ENCODE measurements around the gene RPL41.

The RPL41 gene

GRCh38 chr12:56158029-56158925 lies 41.8 kb downstream of the RPL41 start, which contains the start of gene MYL6:
Gene MYL6, plus strand, starts transcription at chr12:56158359. Its CDS starts 43 bp downstream, at chr12:56158402.
- Histone ChIP-seq H3K27me3 (ENCODE audit: control insufficient read depth in 5 of 5, insufficient read depth in 4 of 5, low read length in 5 of 5) (no peaks in the 10 kb centered on the region), H3K4me3 (ENCODE audit: low read depth in 1 of 5, low read length in 5 of 5) (peak within 1 kb of the TSS; percentile 93 to 98 (median 97)), H3K9me3 (ENCODE audit: control insufficient read depth in 5 of 5, low read length in 5 of 5) (no peaks in the 10 kb centered on the region), H3K36me3 (ENCODE audit: control insufficient read depth in 5 of 5, insufficient read depth in 5 of 5, low read length in 5 of 5) (peaks cover 0 to 38% (median 38%) of the 10 kb centered on the region in 5 donors), H3K4me1 (ENCODE audit: control insufficient read depth in 5 of 5, insufficient read depth in 5 of 5, low read length in 5 of 5) (peaks cover 18 to 47% (median 46%) of the 10 kb centered on the region in 5 donors), H3K27ac (ENCODE audit: low read depth, low read length) (peak within 1 kb of the TSS; percentile 98), H3K9ac (ENCODE audit: low read length in 5 of 5) (peak within 1 kb of the TSS; percentile 93 to 99 (median 96))

- Histone ChIP-seq H3K36me3 (ENCODE audit: control insufficient read depth in 5 of 5, insufficient read depth in 5 of 5, low read length in 5 of 5) (peaks cover 0 to 45% (median 45%) of the 10 kb centered on the region in 5 donors), H3K4me3 (ENCODE audit: low read depth in 1 of 5, low read length in 5 of 5) (peak overlapping the region; percentile 93 to 98 (median 97)), H3K9ac (ENCODE audit: low read length in 5 of 5) (peak overlapping the region; percentile 93 to 99 (median 96)), H3K9me3 (ENCODE audit: control insufficient read depth in 5 of 5, low read length in 5 of 5) (no peaks in the 10 kb centered on the region), H3K27ac (ENCODE audit: low read depth, low read length) (peak overlapping the region; percentile 98), H3K4me1 (ENCODE audit: control insufficient read depth in 5 of 5, insufficient read depth in 5 of 5, low read length in 5 of 5) (peaks cover 18 to 47% (median 43%) of the 10 kb centered on the region in 5 donors), H3K27me3 (ENCODE audit: control insufficient read depth in 5 of 5, insufficient read depth in 4 of 5, low read length in 5 of 5) (no peaks in the 10 kb centered on the region)
These were observed 42.6 kb downstream of the RPL41 start for GRCh38 chr12:56158926-56159461.

- Histone ChIP-seq H3K36me3 (ENCODE audit: control insufficient read depth in 5 of 5, insufficient read depth in 5 of 5, low read length in 5 of 5) (peaks cover 0 to 51% (median 50%) of the 10 kb centered on the region in 5 donors), H3K4me1 (ENCODE audit: control insufficient read depth in 5 of 5, insufficient read depth in 5 of 5, low read length in 5 of 5) (peaks cover 18 to 47% (median 43%) of the 10 kb centered on the region in 5 donors), H3K4me3 (ENCODE audit: low read depth in 1 of 5, low read length in 5 of 5) (peak overlapping the region; percentile 93 to 98 (median 97)), H3K9ac (ENCODE audit: low read length in 5 of 5) (peak overlapping the region; percentile 93 to 99 (median 96)), H3K9me3 (ENCODE audit: control insufficient read depth in 5 of 5, low read length in 5 of 5) (no peaks in the 10 kb centered on the region), H3K27ac (ENCODE audit: low read depth, low read length) (peak overlapping the region; percentile 98), H3K27me3 (ENCODE audit: control insufficient read depth in 5 of 5, insufficient read depth in 4 of 5, low read length in 5 of 5) (no peaks in the 10 kb centered on the region)
These were observed 43.2 kb downstream of the RPL41 start for GRCh38 chr12:56159482-56160192.

GRCh38 chr12:56160193-56160763 lies 43.8 kb downstream of the RPL41 start:
- H3K27me3 ChIP-seq (ENCODE audit: control insufficient read depth in 5 of 5, insufficient read depth in 4 of 5, low read length in 5 of 5): no peaks in the 10 kb centered on the region
- H3K9me3 ChIP-seq (ENCODE audit: control insufficient read depth in 5 of 5, low read length in 5 of 5): no peaks in the 10 kb centered on the region
- peak overlapping the region; percentile 98 for H3K27ac ChIP-seq (ENCODE audit: low read depth, low read length)
- H3K9ac ChIP-seq (ENCODE audit: low read length in 5 of 5): peak overlapping the region; percentile 93 to 99 (median 96)
- H3K36me3 ChIP-seq (ENCODE audit: control insufficient read depth in 5 of 5, insufficient read depth in 5 of 5, low read length in 5 of 5): peaks cover 0 to 58% (median 56%) of the 10 kb centered on the region in 5 donors
- peak overlapping the region; percentile 93 to 98 (median 97) for H3K4me3 ChIP-seq (ENCODE audit: low read depth in 1 of 5, low read length in 5 of 5)
- peaks cover 18 to 49% (median 45%) of the 10 kb centered on the region in 5 donors for H3K4me1 ChIP-seq (ENCODE audit: control insufficient read depth in 5 of 5, insufficient read depth in 5 of 5, low read length in 5 of 5)

- Histone ChIP-seq H3K4me3 (ENCODE audit: low read depth in 1 of 5, low read length in 5 of 5) (peak overlapping the region; percentile 93 to 98 (median 97)), H3K9me3 (ENCODE audit: control insufficient read depth in 5 of 5, low read length in 5 of 5) (no peaks in the 10 kb centered on the region), H3K27ac (ENCODE audit: low read depth, low read length) (peak overlapping the region; percentile 98), H3K4me1 (ENCODE audit: control insufficient read depth in 5 of 5, insufficient read depth in 5 of 5, low read length in 5 of 5) (peaks cover 18 to 54% (median 46%) of the 10 kb centered on the region in 5 donors), H3K9ac (ENCODE audit: low read length in 5 of 5) (peak overlapping the region; percentile 93 to 99 (median 96)), H3K36me3 (ENCODE audit: control insufficient read depth in 5 of 5, insufficient read depth in 5 of 5, low read length in 5 of 5) (peaks cover 0 to 66% (median 63%) of the 10 kb centered on the region in 5 donors), H3K27me3 (ENCODE audit: control insufficient read depth in 5 of 5, insufficient read depth in 4 of 5, low read length in 5 of 5) (no peaks in the 10 kb centered on the region)
These were observed 44.7 kb downstream of the RPL41 start for GRCh38 chr12:56160894-56161689.

- peak overlapping the region in 3 of 5 donors; percentile 93 to 99 (median 98) for H3K9ac ChIP-seq (ENCODE audit: low read length in 5 of 5)
- peak overlapping the region; percentile 98 for H3K27ac ChIP-seq (ENCODE audit: low read depth, low read length)
- peaks cover 0 to 73% (median 68%) of the 10 kb centered on the region in 5 donors for H3K36me3 ChIP-seq (ENCODE audit: control insufficient read depth in 5 of 5, insufficient read depth in 5 of 5, low read length in 5 of 5)
- no peaks in the 10 kb centered on the region for H3K9me3 ChIP-seq (ENCODE audit: control insufficient read depth in 5 of 5, low read length in 5 of 5)
- H3K4me3 ChIP-seq (ENCODE audit: low read depth in 1 of 5, low read length in 5 of 5): peak overlapping the region in 2 of 5 donors; percentile 93 to 97
- H3K27me3 ChIP-seq (ENCODE audit: control insufficient read depth in 5 of 5, insufficient read depth in 4 of 5, low read length in 5 of 5): no peaks in the 10 kb centered on the region
- peaks cover 18 to 54% (median 45%) of the 10 kb centered on the region in 5 donors for H3K4me1 ChIP-seq (ENCODE audit: control insufficient read depth in 5 of 5, insufficient read depth in 5 of 5, low read length in 5 of 5)
These were observed 45.4 kb downstream of the RPL41 start for GRCh38 chr12:56161690-56162351.

GRCh38 chr12:56162468-56163290 lies 46.2 kb downstream of the RPL41 start:
- no peak overlapping the region for H3K9ac ChIP-seq (ENCODE audit: low read length in 5 of 5)

More at GRCh38 chr12:56162468-56163290, 46.2 kb downstream of the RPL41 start:
- Histone ChIP-seq H3K9me3 (ENCODE audit: control insufficient read depth in 5 of 5, low read length in 5 of 5) (no peaks in the 10 kb centered on the region), H3K36me3 (ENCODE audit: control insufficient read depth in 5 of 5, insufficient read depth in 5 of 5, low read length in 5 of 5) (peaks cover 0 to 81% (median 73%) of the 10 kb centered on the region in 5 donors), H3K27me3 (ENCODE audit: control insufficient read depth in 5 of 5, insufficient read depth in 4 of 5, low read length in 5 of 5) (no peaks in the 10 kb centered on the region), H3K4me1 (ENCODE audit: control insufficient read depth in 5 of 5, insufficient read depth in 5 of 5, low read length in 5 of 5) (peaks cover 18 to 46% (median 37%) of the 10 kb centered on the region in 5 donors), H3K4me3 (ENCODE audit: low read depth in 1 of 5, low read length in 5 of 5) (no peak overlapping the region), H3K27ac (ENCODE audit: low read depth, low read length) (peak overlapping the region; percentile 33)
